Cardiac septum (tissue), 1 donor: ENCODE measurements around the gene HDHD3. TPM values are rescaled to one million over a fixed set of nuclear protein-coding genes. Genes with fewer than 3 reads are reported as not detected.

ENCODE experiments used
- DNase-seq: peaks from one replicate; pipeline ENCODE4 v3.0.0-alpha.2; 2020; ENCODE audit warnings: low spot score
- intact Hi-C: fragments of 100-400 bp; cut with DNase I; formaldehyde crosslinking; loops from one replicate; pipeline ENCODE4 v1.14.0; 2022
- total RNA-seq: library from RNA; stranded (reverse); fragmentation: NEBNext Ultra II Directional; extraction: Animal tissue kit (Norgen Biotek cat#: 25700); gene quantifications from one replicate; pipeline ENCODE4 v1.2.1, GENCODE V29; 2021
- donor health status: DM: no; HTN: no; CAD: no.

Gene HDHD3
- total RNA-seq, 1 donor from 2014 or later, result 14.3 TPM

- DNase-seq, result no peak
- intact Hi-C loops, result no loop called here
Observed at GRCh38 chr9:113345190-113345589, 31.6 kb downstream of the HDHD3 start.

DNA sequence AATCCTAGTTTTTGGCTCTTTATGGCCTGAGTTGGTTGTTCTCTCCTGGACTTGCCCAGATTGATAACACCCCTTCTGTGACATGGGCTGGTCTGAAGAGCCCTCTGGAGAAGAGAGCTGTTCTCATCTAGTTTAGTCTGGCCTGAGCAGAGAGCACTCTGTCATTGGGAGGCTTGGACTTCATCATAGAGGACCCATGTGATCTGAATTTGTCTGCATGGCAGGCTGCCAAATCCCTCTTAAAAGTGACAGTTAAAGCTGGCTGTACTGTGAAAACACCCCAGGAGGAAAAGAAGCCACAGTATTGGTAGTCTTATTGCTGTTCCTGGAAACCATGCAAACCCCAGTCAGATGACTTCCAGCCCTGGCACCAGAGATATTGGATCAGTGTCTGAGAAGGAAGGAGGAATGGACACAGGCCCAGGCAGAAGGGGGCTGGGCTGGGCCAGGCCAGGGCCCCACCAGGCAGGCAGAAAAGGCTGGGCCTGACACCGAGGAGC, 33.0 kb downstream of the HDHD3 start:
- peak; percentile 90 for DNase-seq
- intact Hi-C loops, result loop anchor here (5.0 kb wide), 1 partner anchor 249 kb away; no protein-coding TSS in a partner anchor

GRCh38 chr9:113341712-113342410, 34.9 kb downstream of the HDHD3 start:
- no peak for DNase-seq
- intact Hi-C loops, result loop anchor here (2.0 to 5.0 kb wide), 3 partner anchors 59 to 250 kb away; partner anchors contain the start of genes ALAD, CDC26 and PRPF4

DNA sequence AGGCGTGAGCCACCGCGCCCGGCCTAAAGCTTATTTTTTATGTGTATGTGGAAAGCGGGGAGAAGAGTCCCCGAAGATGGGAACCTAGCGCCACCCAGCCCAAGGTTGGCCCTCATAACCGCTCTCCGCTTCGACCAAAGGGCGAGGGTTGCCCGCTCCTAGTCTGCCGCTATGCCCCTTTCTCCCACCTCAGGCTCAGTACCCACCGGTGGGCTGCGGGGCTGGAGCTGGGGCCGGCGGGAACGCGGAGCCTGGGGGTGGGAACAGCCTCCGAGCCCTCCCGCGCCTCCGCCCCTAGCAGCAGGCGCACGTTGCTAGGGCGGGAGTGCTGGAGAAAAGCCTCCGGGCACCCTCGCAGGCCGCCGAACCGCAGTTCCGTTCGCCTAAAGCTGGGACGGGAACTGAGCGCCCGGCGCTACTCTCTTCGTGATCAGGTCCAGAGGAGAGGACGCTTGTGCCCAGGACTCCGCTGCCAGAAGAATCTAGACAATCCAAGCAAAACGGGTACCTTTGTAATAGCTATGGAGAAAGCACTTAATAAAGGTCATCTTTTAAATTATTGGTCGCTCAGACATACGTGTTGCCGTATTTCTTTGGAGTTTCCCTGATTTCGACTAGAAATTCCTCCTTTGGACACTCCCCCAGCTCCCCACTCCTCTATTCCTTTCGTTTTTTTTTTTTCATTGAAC, 36.6 kb downstream of the HDHD3 start, which contains the start of gene WDR31:
WDR31 (minus strand) TSS at position 265 of the 689 bp plus-strand sequence. CDS start 8,253 bp downstream, outside the sequence.
- DNase-seq, result peak; percentile 96
- intact Hi-C loops, result loop anchor here (2.0 to 5.0 kb wide), 3 partner anchors 61 to 252 kb away; partner anchors contain the start of genes ALAD, CDC26 and PRPF4

DNA sequence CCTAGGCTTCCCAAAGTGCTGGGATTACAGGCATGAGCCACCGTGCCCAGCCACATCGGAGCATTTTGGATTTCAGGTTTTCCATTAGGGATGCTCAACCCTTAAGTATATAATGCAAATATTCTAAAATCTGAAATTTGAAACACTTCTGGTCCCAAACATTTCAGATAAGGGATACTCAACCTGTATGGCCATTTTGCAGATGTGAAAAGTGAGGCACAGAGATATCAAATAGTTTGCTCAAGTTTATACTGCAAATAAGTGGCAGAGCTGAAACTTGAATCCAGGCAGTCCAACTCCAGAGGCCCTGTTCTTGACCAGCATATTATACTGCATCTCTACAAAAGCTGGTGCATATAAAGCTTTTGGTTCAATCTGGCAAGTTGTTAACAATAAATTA, 39.1 kb downstream of the HDHD3 start:
- intact Hi-C loops, result no loop called here
- DNase-seq, result no peak

DNA sequence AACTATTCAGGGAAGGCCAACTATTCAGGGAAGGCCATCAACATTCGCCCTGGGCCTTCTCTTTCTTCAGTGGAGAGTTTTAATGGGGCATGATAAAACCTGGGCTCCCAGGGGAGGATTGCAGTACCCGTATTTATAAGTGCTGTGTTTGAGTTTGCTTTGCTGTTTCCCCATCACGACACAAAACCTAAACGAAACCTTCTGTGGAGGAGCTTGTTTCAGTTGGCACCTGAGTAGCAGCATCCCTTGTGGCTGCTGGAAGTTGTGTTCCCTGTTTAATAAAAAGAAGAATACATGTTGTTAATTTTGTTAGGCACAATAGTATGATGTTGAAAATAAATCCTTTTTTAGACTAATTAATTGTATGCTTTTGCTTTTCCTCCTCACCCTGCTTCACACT, 45.0 kb downstream of the HDHD3 start:
- intact Hi-C loops, result no loop called here
- DNase-seq, result no peak

DNA sequence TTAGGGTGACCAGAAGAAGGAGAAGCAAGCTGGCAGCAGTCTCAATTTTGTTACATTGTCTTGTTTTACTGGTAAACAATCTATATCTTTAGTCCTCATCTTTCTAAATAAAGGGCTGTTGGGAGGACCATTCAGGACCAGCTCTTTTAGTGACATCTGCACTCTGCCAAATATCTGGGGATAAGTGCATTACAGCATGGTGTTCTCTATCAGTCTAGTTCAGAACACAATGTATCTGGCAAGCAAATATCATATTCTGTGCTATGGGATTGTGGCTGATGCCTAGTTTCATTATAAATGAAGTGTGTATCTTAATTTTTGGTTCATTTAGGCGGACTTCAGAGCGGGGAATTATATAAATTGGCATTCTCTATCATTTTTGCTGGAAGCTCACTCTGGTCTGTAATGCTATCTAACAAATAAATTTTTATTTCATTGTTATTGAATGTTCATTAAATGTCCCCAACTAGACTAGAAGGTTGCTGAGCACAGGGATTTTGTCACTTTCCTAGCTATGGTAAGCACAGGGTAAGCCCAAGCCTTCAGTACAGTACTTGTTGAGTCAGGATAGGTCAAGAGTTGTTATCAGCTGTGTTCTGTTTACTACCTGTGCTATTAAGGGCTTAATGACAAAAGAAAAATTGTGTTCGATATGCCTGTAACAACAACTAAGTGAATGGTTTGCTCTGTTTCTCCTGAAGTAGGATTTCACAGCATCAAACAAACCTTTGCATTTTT, 48.6 kb downstream of the HDHD3 start:
- intact Hi-C loops, result no loop called here

GRCh38 chr9:113326230-113326629, 50.6 kb downstream of the HDHD3 start:
- intact Hi-C loops, result no loop called here

More for the DNA sequence above, 48.6 kb downstream of the HDHD3 start:
- DNase-seq, result no peak

More at GRCh38 chr9:113326230-113326629, 50.6 kb downstream of the HDHD3 start:
- DNase-seq, result no peak

Other genes starting within 250 kb of the HDHD3 start
- 4.7 TPM for gene SLC31A2, start 226.0 kb downstream of the HDHD3 start, total RNA-seq
- gene FKBP15, start 155.7 kb downstream of the HDHD3 start, total RNA-seq, result 17.9 TPM
- gene SLC31A1, start 155.4 kb downstream of the HDHD3 start, total RNA-seq, result 9.6 TPM
- gene CDC26, start 101.4 kb downstream of the HDHD3 start, total RNA-seq, result 35.1 TPM
- gene PRPF4, start 101.3 kb downstream of the HDHD3 start, total RNA-seq, result 10.5 TPM
- gene RNF183, start 73.6 kb downstream of the HDHD3 start, total RNA-seq, result not detected
- gene WDR31, start 36.7 kb downstream of the HDHD3 start, total RNA-seq, result 10.9 TPM
- 1.7 TPM for gene BSPRY, start 27.4 kb downstream of the HDHD3 start, total RNA-seq
- 68.2 TPM for gene ALAD, start 24.3 kb upstream of the HDHD3 start, total RNA-seq
- 16.9 TPM for gene POLE3, start 33.7 kb upstream of the HDHD3 start, total RNA-seq
- 0.16 TPM for gene C9orf43, start 33.8 kb upstream of the HDHD3 start, total RNA-seq
- 233 TPM for gene RGS3, start 86.7 kb upstream of the HDHD3 start, total RNA-seq